IMR-90 (cell line): ENCODE data around the gene OVCH2. TPM values are rescaled to one million over a fixed set of nuclear protein-coding genes. Genes with fewer than 3 reads are reported as not detected.

Experiments
- ATAC-seq: fragments of 200-7000 bp; cut with Tn5 transposase; 2 replicates; pipeline ENCODE4 v1.9.1; 2020; ENCODE audit warnings: low read depth, mild to moderate bottlenecking, moderate library complexity
- BruUV-seq: library from RNA; stranded (reverse); fragments of 400-500 nt; replicated peaks from 2 replicates; lab custom pipeline; 2021; lab: Mats Ljungman, UMichigan
- CTCF ChIA-PET: fragments of 300-600 bp; formaldehyde crosslinking; extraction: SDS; loops from one replicate; lab custom pipeline; 2021; ENCODE audit warnings: antibody characterized with exemption; lab: Yijun Ruan, JAX
- POLR2A ChIA-PET: fragments of 300-600 bp; sonication (Branson Sonifier 250); formaldehyde crosslinking; loops from one replicate; lab custom pipeline; 2022; ENCODE audit warnings: antibody characterized with exemption; ENCODE audit not compliant: unreplicated experiment; lab: Charles Lee
- DNase-seq: peaks from one replicate; pipeline ENCODE4 v3.0.0; 2013
- H2AFZ ChIP-seq: replicated peaks from 2 replicates; pipeline ENCODE3; 2013; ENCODE audit warnings: low read length, mild to moderate bottlenecking; ENCODE audit not compliant: poor library complexity
- H2AK5ac ChIP-seq: 2 replicates; pipeline ENCODE4 v1.6.1; 2013; ENCODE audit warnings: low read depth, low read length, inconsistent platforms
- H2AK9ac ChIP-seq: replicated peaks from 2 replicates; pipeline ENCODE3; 2013; ENCODE audit warnings: mild to moderate bottlenecking, low read depth, low read length, moderate library complexity; ENCODE audit not compliant: poor library complexity
- H2BK120ac ChIP-seq: 2 replicates; pipeline ENCODE4 v1.6.1; 2013; ENCODE audit warnings: low read depth, low read length, inconsistent platforms
- H2BK15ac ChIP-seq: 3 replicates; pipeline ENCODE4 v1.6.1; 2013; ENCODE audit warnings: low read depth, low read length, inconsistent platforms
- H2BK20ac ChIP-seq: 2 replicates; pipeline ENCODE4 v1.6.1; 2013; ENCODE audit warnings: low read depth, mild to moderate bottlenecking, inconsistent platforms, low read length, moderate library complexity
- H2BK5ac ChIP-seq: 2 replicates; pipeline ENCODE4 v1.6.1; 2013; ENCODE audit warnings: mild to moderate bottlenecking, low read depth, low read length, inconsistent platforms; ENCODE audit not compliant: poor library complexity, severe bottlenecking
- H3K14ac ChIP-seq: replicated peaks from 2 replicates; pipeline ENCODE4 v1.6.1; 2013; ENCODE audit warnings: low read depth, low read length, inconsistent platforms
- H3K18ac ChIP-seq: 2 replicates; pipeline ENCODE4 v1.6.1; 2013; ENCODE audit warnings: low read depth, low read length, control low read depth
- H3K23ac ChIP-seq: 2 replicates; pipeline ENCODE4 v1.6.1; 2013; ENCODE audit warnings: low read depth, low read length, inconsistent platforms
- H3K27ac ChIP-seq: 2 replicates; pipeline ENCODE4 v1.5.1; 2013; ENCODE audit warnings: mild to moderate bottlenecking, control low read depth, low read length; ENCODE audit not compliant: insufficient read depth
- H3K27me3 ChIP-seq: 2 replicates; pipeline ENCODE4 v1.6.1; 2013; ENCODE audit warnings: low read length; ENCODE audit not compliant: control insufficient read depth, insufficient read depth
- H3K36me3 ChIP-seq: 2 replicates; pipeline ENCODE4 v1.6.1; 2013; ENCODE audit warnings: low read length, mixed read lengths; ENCODE audit not compliant: control insufficient read depth, insufficient read depth
- H3K4ac ChIP-seq: 2 replicates; pipeline ENCODE4 v1.6.1; 2013; ENCODE audit warnings: low read depth, low read length, inconsistent platforms
- H3K4me1 ChIP-seq: 2 replicates; pipeline ENCODE4 v1.6.1; 2013; ENCODE audit warnings: low read length, mixed read lengths; ENCODE audit not compliant: control insufficient read depth, insufficient read depth
- H3K4me2 ChIP-seq: 2 replicates; pipeline ENCODE4 v1.6.1; 2013; ENCODE audit warnings: low read depth, mild to moderate bottlenecking, control low read depth, low read length, moderate library complexity
- H3K4me3 ChIP-seq: 2 replicates; pipeline ENCODE4 v1.5.1; 2013; ENCODE audit warnings: low read depth, mild to moderate bottlenecking, control low read depth, low read length, moderate library complexity; ENCODE audit not compliant: insufficient read depth
- H3K56ac ChIP-seq: 2 replicates; pipeline ENCODE4 v1.6.1; 2013; ENCODE audit warnings: low read length, inconsistent platforms; ENCODE audit not compliant: insufficient read depth; ENCODE audit errors: extremely low read depth
- H3K79me1 ChIP-seq, 2 experiments: 2 replicates each; pipeline ENCODE4 v1.6.1; 2013; ENCODE audit warnings: low read length in 2 of 2, inconsistent platforms in 1 of 2, low read depth in 1 of 2
- H3K9ac ChIP-seq: 2 replicates; pipeline ENCODE4 v1.6.1; 2013; ENCODE audit warnings: low read depth, low read length, control low read depth
- H3K9me1 ChIP-seq: 2 replicates; pipeline ENCODE4 v1.6.1; 2013; ENCODE audit warnings: low read length, inconsistent platforms; ENCODE audit not compliant: insufficient read depth
- H3K9me3 ChIP-seq: 2 replicates; pipeline ENCODE4 v1.6.1; 2013; ENCODE audit warnings: low read length; ENCODE audit not compliant: control insufficient read depth, insufficient read depth
- H4K20me1 ChIP-seq: 2 replicates; pipeline ENCODE4 v1.6.1; 2013; ENCODE audit warnings: low read length, inconsistent platforms; ENCODE audit not compliant: insufficient read depth
- H4K5ac ChIP-seq: 2 replicates; pipeline ENCODE4 v1.6.1; 2013; ENCODE audit warnings: mild to moderate bottlenecking, low read depth, low read length, control low read depth
- H4K8ac ChIP-seq, 2 experiments: 2 replicates each; pipeline ENCODE4 v1.6.1; 2013; ENCODE audit warnings: low read depth in 2 of 2, low read length in 2 of 2, control low read depth in 1 of 2, inconsistent platforms in 1 of 2
- H4K91ac ChIP-seq: 2 replicates; pipeline ENCODE4 v1.6.1; 2013; ENCODE audit warnings: low read depth, low read length, inconsistent platforms; ENCODE audit not compliant: insufficient read depth
- BHLHE40 ChIP-seq: fragments of 150-350 bp; IDR thresholded peaks from 2 replicates; pipeline ENCODE4 v1.6.1; 2016; ENCODE audit warnings: mild to moderate bottlenecking, low read depth, low read length
- CEBPB ChIP-seq: IDR thresholded peaks from 2 replicates; pipeline ENCODE4 v1.6.1; 2012; ENCODE audit warnings: low read depth, low read length, improper control_type of control experiment
- CTCF ChIP-seq: conservative IDR thresholded peaks from 2 replicates; pipeline ENCODE4 v1.5.1; 2012; ENCODE audit warnings: mild to moderate bottlenecking, low read depth, low read length, improper control_type of control experiment
- MXI1 ChIP-seq: IDR thresholded peaks from 2 replicates; pipeline ENCODE4 v1.6.1; 2012; ENCODE audit warnings: low read depth, mild to moderate bottlenecking, low read length, moderate library complexity, borderline replicate concordance
- POLR2A ChIP-seq: IDR thresholded peaks from 2 replicates; pipeline ENCODE4 v1.6.1; 2012; ENCODE audit warnings: mild to moderate bottlenecking, low read depth, low read length
- RFX5 ChIP-seq: IDR thresholded peaks from 2 replicates; pipeline ENCODE4 v1.8.0; 2012; ENCODE audit warnings: low read depth, mild to moderate bottlenecking, low read length, moderate library complexity
- WGBS, 2 experiments: methylation state at CpG; one replicate each; pipeline versions ENCODE4 v1.1.5 to v1.1.7; 2013; ENCODE audit warnings: missing lambda C conversion rate in 2 of 2; ENCODE audit not compliant: insufficient read length in 1 of 2; ENCODE audit errors: extremely low coverage in 2 of 2; 5-methylcytosine and 5-hydroxymethylcytosine counted together
- dilution Hi-C: fragments of 300-500 bp; cut with HindIII; formaldehyde crosslinking; loops from one replicate; pipeline ENCODE4 v1.14.3; 2018; ENCODE audit warnings: low sequenced_read_pairs; ENCODE audit not compliant: unreplicated experiment
- in situ Hi-C: fragments of 300-500 bp; cut with MboI; formaldehyde crosslinking; loops from 3 replicates; pipeline ENCODE4 v1.14.3; 2019; ENCODE audit warnings: low sequenced_read_pairs, inconsistent platforms, mixed read lengths
- intact Hi-C: fragments of 100-400 bp; cut with micrococcal nuclease; formaldehyde crosslinking; loops from 2 replicates; pipeline ENCODE4 v1.10.0; 2022
- polyA plus RNA-seq, 3 experiments: library from polyadenylated mRNA; depleted of rRNA; stranded (reverse); fragments of >200 nt; gene quantifications; 2 replicates each; pipeline ENCODE4 v1.2.3, GENCODE V29; 2012; ENCODE audit warnings: low replicate concordance in 1 of 3
- total RNA-seq: library from RNA; depleted of rRNA; stranded (reverse); fragments of >200 nt; gene quantifications from 2 replicates; pipeline ENCODE4 v1.2.3, GENCODE V29; 2012

Gene OVCH2
- total and polyA plus RNA-seq, 2 of the 4 experiments (the other 2 are of a cell fraction) = 0.07 TPM; not detected in 1

- Histone ChIP-seq H3K9me1 (no peaks in the 10 kb centered on the region), H4K91ac (no peak overlapping the region), H3K18ac (no peak overlapping the region), H2AK9ac (no peak overlapping the region), H3K4me2 (no peak overlapping the region), H3K14ac (no peak overlapping the region), H2AK5ac (no peak overlapping the region), H3K27ac (no peak overlapping the region), H4K8ac (no peak overlapping the region), H3K23ac (no peak overlapping the region), H2BK15ac (no peak overlapping the region), H4K20me1 (no peaks in the 10 kb centered on the region), H3K9me3 (no peaks in the 10 kb centered on the region), H3K56ac (no peak overlapping the region), H2BK20ac (no peak overlapping the region), H3K79me1 (no peaks in the 10 kb centered on the region), H3K4me1 (no peaks in the 10 kb centered on the region), H2BK120ac (no peak overlapping the region), H3K36me3 (no peaks in the 10 kb centered on the region), H2BK5ac (no peak overlapping the region), H3K4me3 (no peak overlapping the region), H3K9ac (no peak overlapping the region), H4K5ac (no peak overlapping the region), H2AFZ (no peak overlapping the region), H3K27me3 (peaks cover 12% of the 10 kb centered on the region), H3K4ac (no peak overlapping the region)
- TF ChIP-seq RFX5 = no peak
- TF ChIP-seq MXI1 = no peak
- no peak for TF ChIP-seq CEBPB
- no peak for TF ChIP-seq POLR2A
- TF ChIP-seq BHLHE40 = no peak
- no peak for TF ChIP-seq CTCF
- CTCF ChIA-PET = interaction anchor here (1.1 kb wide), 1 partner anchor 100 kb away, joined by 3 read pairs; no protein-coding TSS in a partner anchor
- BruUV-seq = no TSS peak
- DNase-seq (no peak), ATAC-seq (no peak)
- in situ Hi-C loops (no loop called here), intact Hi-C loops (loop anchor here (10.0 kb wide), 1 partner anchor 423 kb away; no protein-coding TSS in a partner anchor), dilution Hi-C loops (no loop called here)
- POLR2A ChIA-PET = no interaction called here
- WGBS, 2 experiments = 70% methylated on average over 4 of the region's 10 CpGs; no CpG with 5 or more reads in 1 of the 2 experiments
Observed at GRCh38 chr11:7671347-7672215, 34.7 kb downstream of the OVCH2 start.
